ENCODE data around the gene TOLLIP.

The TOLLIP gene

DNA sequence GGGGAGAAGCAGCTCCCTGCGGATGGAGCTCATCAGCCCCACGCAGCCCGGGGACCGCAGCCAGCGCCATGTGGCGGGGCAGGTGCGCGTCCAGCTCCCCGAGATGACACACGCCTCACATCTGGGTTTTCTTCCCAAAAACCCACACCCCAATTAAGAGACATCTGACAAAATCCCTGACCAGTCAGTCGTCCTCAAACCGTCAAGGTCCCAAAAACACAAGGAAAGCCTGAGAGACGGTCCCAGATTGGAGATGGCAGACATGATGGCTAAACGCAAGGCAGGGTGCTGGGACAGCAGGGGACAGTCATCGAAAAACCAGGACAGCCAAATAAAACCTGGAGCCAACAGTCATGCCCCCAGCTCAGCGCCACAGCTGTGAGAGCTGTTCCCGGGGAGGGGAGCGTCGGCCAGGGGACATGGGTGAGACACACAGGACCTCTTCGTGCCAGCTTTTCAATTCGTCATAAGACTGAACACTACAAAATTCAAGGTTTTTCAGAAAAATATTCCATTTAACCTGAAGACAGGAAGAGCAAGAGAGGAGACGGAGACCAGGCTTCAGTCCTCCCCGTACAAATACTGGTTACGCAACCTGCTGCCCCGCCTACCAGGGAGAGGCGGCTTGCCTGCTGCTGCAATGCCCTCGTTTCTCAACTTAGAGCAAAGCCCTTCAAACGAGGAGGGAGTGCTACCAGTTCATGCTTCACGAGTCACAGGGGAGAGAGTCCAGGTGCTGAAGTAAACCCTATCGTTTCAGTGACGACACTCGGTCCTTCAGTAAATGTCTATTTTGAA, 10.5 kb downstream of the TOLLIP start:
- DNase-seq (ENCODE audit: low spot score): peak; percentile 76

DNA sequence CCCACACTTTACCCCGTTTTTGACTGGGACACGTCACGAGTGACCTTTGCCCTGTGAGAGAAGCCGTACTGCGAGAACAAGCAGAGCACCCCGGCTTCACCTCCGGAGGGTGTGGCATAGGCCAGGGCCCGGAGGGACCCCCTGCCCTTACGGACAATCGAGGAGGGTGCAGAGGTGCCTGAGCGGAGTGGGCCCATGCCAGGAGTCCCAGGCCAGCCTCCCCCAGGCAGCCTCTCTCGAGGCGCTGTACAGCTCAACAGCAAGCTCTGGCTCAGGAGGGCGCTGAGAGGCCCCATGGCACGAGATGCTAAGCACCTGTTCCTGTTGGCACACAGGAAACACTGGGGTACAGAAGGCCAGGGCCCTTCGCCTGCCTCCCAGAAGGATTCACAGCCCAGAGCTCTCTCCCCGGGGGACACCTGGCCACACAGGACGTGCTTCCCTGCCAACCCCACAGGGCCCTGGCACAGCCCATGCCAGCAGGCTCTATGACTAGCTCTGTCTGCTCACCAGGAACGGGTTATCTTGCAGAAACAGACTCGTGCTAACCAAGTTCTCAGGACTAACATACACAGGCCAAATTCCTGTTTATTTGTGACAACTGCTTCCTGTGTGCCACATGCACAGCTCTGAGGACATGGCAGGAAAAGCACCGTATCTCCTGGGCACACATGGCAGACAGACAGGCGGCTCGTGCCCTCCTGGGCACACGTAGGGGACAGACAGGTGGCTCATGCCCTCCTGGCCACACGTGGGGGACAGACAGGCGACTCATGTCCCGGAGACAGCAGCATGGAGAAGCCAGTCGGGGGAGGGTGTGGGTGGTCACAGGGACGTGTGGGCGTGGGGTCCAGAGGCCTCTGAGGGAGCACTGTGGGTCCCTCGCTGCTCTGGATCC, 11.6 kb downstream of the TOLLIP start:
- DNase-seq (ENCODE audit: low spot score): no peak

DNA sequence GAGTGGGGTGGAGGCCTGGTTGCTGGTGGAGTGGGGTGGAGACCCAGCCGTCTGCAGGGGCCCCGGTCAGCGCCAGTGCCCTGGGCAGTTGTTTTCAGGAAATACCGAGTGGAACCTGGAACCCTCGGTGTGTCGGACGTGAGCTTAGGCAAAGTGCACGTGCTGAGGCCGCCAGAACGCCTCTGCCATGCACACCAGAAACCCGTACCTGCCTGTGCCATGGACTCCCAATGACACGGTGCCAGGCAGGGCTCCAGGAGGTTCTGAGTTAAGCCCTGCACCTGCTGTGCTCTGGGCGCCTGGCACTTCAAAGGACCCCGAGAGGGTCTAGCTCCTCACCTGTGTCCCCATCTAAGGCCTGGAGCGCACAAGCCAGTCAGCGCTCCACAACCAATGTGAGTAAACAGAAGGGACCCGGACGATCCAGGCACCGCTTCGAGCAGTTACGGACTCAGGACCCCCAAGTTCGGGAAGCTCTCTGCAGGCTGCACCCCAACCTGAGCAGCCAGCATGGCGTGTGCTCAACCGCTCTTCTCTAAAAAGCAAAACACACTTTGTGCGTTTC, 12.3 kb downstream of the TOLLIP start:
- no peak for DNase-seq (ENCODE audit: low spot score)

DNA sequence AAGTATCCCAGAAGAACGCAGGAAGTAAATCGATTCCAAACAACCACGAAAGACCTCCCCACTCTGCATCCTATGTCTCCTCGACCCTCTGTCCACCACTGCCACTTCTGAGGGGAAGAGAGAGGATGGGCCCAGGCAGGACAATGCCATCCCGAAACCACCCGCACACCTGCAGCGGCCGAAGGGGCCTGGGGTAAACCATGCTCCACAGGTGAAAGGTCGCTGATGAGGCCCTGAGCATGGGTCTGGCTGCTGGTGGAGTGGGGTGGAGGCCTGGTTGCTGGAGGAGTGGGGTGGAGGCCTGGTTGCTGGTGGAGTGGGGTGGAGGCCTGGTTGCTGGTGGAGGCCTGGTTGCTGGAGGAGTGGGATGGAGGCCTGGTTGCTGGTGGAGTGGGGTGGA, 13.1 kb downstream of the TOLLIP start:
- no peak for DNase-seq (ENCODE audit: low spot score)

DNA sequence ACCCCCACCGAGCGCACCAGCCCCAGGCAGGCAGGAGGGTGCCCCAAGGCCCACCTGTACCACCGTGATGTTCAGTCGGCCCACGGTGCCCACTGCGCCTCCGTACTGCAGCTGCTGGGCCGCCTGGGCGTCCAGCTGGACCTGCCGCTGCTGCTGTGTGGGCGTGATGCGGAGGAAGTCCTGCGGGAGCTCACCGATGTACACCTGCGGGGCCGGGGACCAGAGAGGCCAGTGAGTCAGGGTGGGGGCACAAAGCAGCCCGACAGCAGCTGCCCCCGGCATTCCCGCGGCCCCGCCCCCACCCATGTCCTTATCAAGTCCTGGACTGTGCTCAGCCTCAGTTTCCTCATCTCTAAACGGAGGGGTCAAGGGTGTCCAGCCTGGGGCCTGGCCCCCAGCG, 13.8 kb downstream of the TOLLIP start:
- DNase-seq (ENCODE audit: low spot score): no peak

DNA sequence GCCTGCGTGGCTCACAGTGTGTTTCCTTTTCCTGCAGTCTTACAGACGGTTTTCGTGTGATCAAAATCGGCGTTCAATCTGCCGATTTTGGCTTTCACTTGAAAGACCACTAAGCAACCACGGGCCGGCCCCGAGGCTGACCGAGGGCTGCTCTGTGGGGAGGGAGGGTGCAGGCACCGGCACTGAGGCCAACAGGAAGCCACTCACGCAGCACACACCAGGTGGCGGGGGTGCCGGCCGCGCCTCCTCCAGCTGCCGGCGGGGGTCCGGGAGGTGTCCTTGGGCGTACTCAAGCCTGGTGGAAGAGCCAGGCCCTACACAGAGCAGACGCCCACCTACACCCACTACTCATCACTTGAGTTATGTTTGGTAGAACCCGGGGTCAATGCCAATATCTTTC, 14.3 kb downstream of the TOLLIP start:
- no peak for DNase-seq (ENCODE audit: low spot score)

DNA sequence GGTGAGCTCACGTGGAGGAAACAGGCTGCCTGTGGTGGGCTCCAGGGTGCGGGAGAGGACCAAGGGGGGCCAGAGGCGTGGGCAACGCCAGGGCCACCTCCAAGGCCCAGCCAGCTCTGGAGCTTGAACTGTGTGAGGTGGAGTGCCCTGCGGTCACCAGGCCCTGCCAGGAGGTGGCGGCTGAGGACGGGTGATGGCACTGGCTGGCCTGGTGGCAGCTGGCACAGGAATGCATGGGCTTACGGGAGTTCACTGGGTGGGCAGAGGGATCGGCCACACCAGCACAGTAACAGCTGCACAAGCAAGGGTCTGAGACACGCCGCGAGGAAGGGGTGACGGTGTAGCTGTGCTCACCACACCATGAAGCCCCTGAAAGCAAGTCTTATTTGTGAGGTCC, 15.8 kb downstream of the TOLLIP start:
- DNase-seq (ENCODE audit: low spot score): peak; percentile 43

DNA sequence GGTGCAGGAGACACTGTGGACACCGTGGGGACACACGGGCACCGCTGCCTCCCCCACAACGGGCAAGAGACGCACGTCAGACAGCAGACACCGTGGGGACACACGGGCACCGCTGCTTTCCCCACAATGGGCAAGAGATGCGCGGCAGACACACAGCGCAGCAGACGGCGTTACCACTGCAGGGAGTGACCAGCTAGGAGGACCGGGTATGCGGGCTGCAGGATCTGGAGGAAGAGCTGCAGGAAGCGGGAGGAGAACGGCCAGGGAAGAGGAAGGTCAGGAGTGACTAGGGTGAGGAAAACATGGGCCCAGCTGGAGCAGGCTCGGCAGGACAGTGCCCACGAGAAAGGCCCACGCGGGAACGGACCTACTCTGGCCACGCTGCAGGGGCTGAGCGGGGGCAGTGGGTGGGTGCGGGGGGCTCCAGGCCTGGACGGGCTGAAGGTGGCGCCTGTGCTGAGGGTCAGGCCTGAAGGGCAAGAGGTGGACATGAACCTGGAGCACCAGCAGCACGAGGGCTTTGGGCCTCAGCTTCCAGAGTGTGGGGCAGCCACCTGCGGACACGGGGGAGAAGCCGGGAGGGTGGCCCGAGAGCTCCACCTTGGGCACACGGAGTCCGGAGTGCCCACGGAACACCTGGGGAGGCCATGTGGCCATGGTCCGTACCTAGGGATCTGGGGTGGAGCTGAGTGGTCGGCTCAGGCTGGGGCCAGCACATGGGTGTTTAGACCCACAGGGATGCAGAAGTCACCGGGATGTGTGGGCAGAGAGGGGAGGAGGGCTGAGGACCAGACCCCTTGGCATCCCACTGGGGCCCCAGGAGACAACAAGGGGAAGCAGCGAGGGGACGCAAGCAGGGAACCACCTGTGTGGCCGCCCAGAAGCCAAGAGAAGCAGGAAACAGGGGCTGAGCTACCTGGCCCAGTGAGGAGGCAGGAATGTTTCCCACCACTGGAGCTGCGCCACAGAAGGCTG, 16.5 kb downstream of the TOLLIP start:
- DNase-seq (ENCODE audit: low spot score): no peak

DNA sequence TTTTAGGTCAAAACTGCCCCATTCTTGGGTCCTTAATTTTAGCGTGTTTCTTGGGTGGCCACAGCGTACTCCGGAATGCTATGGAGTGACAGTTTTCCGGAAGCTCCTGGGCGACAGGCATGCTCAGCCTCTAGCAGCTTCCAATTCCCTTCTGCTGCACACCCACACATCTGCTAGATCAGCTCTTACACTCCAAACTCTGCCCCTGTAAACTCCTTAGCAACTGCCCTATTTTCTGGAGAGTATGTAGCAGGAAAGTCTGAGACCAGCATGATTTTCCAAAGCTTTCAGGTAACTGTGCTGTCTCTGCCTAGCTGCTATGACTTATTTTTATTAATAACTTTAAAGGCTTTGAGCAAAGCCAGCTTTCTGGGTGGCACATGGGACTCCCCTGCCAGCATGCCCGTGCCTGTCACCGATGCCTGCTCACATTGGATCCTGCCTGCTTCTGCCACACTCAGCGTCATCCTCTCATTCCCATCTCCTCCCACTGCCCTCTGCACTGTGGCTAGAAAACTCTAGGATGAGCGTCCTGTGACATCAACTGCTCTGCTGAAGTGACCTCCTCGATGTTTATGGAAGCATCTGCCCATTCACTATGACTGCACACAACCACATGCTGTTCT, 17.3 kb downstream of the TOLLIP start:
- DNase-seq (ENCODE audit: low spot score): no peak

DNA sequence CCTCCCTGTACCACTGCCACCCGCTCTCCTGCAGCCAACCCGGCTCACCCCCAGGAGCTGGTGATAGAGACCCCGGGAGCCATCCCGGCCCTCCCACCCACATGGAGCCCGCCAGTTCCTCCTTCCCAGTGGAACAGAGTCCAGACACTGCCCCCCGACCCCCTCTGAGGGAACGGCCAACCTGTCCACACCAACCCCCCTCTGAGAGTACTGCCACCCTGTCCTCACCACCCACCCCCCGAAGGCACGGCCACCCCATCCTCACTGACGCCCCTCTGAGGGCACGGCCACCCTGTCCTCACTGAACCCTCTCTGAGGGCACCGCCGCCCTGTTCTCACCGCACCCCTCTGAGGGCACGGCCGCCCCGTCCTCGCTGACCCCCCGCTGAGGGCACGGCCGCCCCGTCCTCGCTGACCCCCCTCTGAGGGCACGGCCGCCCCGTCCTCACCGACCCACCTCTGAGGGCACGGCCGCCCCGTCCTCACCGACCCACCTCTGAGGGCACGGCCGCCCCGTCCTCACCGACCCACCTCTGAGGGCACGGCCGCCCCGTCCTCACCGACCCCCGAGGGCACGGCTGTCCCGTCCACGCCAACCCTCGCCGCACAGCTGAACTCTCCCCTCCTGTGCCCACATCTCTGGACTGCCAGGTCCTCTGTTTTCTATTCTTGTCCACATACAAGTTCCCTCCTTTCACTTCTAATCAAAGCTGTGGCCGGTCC, 18.0 kb downstream of the TOLLIP start:
- DNase-seq (ENCODE audit: low spot score): no peak

DNA sequence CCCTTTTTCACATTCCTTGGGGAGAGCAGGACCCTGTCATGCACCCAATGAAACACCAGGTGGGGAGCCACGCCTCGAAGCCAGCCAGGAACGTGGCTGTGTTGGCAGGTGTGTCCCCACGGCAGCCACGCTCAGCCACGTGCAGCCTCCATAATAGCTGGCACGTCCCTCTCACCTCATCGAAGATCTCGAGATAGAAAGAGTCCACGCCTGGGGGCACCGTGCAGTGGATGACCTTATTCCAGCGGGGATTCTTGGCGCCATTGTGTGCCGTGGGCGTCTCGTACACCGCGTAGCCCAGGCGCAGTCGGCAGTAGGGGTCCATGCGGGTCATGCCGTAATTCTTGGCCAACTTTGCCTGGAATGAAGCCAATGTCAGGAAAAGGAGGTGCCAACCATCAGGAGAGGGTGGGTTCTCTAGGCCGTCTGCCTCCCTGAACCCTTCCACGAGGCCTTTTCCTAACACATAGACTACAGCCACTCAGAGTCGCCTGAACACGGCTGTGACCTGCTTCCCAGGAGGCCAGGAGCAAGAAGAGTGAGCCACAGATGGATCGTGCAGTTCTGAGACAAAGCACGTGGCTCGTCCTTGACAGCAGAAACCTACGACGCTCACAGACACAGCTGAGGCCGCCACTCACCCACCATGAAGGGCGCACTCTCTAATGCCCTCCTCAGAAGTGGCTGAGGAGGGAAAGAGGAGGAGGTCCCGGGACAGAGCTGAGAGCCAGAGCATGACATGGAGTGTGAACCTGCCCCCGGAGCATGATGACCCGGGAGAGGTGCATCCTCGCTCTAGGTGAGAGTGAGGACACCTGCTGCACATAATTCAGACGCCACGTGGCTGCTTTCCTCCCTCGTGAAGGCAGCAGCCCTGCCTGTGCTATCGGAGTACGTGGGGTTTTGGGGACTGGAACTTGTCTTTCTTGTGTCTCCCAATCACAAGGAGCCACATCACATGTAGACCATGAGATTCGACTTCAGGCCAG, 19.1 kb downstream of the TOLLIP start:
- DNase-seq (ENCODE audit: low spot score): no peak

DNA sequence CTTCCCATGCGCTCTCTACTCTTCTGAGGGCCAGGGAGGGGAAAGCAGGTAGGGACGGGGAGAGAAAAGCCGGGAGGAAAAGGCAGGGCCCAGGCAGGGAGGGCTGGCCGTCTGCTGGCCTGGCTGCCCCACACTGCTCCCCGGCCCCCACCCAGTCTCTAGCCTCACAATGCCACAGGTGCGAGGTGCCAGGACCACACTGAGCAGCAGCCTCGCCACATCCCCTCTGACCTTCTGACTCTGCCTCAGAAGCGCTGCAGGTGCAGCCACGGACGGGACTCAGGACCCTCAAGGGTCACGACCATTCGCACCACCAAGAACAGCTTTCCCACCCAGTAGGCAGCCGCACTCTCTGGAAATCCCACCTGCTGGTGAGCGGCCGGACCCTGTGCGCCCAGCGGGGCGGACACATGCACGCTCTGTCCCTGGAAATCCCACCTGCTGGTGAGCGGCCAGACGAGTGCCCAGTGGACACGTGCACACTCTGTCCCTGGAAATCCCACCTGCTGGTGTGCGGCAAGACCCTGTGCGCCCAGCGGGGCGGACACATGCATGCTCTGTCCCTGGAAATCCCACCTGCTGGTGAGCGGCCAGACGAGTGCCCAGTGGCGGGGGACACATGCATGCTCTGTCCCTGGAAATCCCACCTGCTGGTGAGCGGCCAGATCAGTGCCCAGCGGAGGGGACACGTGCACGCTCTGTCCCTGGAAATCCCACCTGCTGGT, 20.1 kb downstream of the TOLLIP start:
- no peak for DNase-seq (ENCODE audit: low spot score)

DNA sequence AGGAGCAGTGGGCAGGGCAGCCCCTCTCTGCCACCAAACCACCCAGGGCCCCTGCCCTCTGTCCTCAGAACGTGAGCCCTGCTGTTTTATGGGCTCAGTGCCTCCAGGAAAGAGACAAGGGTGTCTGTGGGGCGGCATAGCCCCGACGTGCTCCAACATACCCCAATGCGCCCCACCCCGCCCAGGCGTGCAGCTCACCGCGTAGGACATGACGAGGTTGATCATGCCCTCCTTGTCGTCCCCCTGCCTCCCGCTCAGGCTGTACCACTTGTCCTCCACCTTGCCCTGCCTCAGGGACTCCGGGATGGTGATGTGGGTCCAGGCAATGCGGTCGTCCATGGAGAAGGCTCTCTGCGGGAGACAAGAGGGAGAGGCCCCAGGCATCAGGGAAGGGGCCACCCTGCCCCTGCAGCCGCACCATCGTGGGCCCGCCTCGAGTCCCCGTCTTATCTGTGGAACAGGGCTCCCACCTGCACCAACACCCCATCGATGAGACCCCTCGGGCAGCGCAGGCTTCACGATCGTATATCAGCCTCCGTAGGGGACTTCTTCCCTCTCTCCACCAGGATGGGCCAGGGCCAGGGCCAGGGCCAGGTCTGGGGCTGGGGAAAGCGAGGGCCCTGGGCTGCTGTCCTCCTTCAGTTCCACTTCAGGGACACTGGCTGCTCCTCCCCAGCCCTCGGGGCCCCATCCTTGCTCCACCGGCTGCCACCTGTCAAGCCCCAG, 20.8 kb downstream of the TOLLIP start:
- no peak for DNase-seq (ENCODE audit: low spot score)

DNA sequence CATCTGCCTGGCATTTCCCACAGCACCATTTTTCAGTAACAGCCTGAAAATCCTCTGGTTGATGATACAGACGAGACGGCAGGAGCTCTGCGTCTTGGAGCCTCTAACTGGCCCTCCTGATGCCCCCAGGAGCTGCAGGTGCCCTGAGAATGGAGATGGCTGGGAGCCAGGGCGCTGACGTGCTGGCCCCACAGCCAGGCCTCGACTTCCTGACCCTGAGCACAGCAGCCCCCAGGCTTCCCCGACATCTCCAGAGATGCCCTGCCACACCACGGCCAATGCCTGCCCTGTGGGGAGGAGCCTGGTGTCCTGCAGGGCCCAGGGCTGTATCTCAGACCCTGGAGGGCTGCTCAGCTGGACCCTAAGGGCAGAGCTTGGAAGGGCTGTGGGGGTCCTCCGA, 21.5 kb downstream of the TOLLIP start:
- DNase-seq (ENCODE audit: low spot score): no peak

DNA sequence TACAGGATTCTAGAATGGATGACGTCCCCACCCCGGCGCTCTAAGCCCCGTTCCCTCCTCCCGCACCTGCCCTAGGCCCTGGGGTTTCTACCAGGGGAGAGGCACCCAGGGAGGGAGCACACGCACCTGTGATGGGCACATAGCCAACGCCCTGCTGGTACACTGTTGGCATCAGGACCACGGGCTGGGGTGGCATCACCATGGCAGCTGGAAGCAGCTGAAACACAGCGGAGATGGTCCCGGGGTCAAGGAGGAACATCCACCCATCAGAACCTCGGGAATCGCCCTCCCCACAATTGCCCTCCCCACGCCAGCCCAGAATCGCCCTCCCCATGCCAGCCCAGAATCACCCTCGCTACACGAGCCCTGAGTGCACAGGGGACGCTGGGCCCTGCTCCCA, 23.6 kb downstream of the TOLLIP start:
- no peak for DNase-seq (ENCODE audit: low spot score)

DNA sequence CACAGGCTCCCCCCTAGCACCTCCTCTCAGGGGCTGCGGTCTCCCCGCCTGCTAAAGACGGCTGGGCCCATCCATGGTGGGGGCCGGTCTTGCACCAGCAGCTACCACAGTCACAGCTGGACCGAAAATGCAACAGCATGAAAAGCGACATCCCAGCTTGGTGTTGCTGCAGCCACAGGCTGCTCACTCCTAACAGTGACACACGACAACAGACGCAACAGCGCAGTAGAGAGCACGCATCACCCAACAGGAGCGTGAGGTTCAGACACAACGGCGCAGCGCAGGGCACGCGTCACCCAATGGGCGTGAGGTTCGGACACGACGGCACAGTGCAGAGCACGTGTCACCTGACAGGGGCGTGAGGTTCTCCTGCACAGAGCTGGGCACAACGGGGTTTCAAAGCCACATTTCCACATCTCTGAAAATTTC, 24.1 kb downstream of the TOLLIP start:
- no peak for DNase-seq (ENCODE audit: low spot score)

DNA sequence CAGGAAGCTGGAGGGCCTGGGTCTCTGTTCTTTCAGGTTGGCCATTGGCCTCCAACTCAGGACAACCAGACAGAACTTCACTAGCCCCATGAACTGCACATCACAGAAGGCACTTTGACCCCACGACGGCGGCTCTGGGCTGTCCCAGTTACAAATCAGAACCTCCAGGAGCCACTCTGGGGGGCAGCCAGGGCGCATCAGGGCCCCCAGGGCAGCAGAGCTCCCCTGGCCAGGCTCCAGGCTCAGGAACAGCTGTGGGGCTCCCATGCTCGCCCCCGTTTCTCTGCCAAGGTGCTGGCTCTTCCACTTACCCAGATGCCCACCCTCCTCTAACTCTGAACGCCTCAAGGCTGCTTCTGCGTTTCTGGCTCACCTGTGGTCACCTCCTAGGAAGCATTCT, 25.5 kb downstream of the TOLLIP start:
- no peak for DNase-seq (ENCODE audit: low spot score)

DNA sequence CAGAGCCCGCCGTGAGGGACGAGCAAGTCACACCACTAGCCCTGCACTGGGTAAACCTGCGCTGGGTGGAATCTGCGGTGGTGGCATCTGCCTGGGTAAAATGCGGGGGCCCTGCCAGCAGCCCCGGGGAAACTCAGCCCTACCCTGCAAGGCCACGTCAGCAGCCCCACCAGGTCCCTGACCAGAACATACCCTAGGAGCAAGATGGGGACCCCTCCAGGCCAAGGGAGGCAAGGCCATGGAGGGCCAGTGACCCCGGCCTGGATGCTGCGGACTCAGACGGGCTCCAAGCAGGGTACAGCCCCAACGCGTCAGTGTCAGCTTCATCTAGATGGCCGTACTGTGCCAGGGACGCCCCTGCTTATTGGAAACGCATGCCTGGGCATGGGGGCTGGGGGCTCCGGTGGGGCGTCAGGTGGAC, 26.3 kb downstream of the TOLLIP start:
- peak; percentile 61 for DNase-seq (ENCODE audit: low spot score)
